Spinal cord (tissue), 10 donors: Measurements from ENCODE around the gene STOX2. TPM values are rescaled to one million over a fixed set of nuclear protein-coding genes. Genes with fewer than 3 reads are reported as not detected.

Experiments
- DNase-seq, 6 donors: peaks; one replicate each; pipeline versions ENCODE4 v3.0.0 to v3.0.0-alpha.2; 2013 to 2015; ENCODE audit warnings: low spot score in 6 of 6, low read depth in 4 of 6
- H3K27ac ChIP-seq: one replicate; pipeline ENCODE4 v1.5.1; 2013; ENCODE audit warnings: low read depth, low read length, control low read depth
- H3K27me3 ChIP-seq: one replicate; pipeline ENCODE4 v1.6.1; 2013; ENCODE audit warnings: low read length; ENCODE audit not compliant: control insufficient read depth, insufficient read depth
- H3K36me3 ChIP-seq: one replicate; pipeline ENCODE4 v1.6.1; 2013; ENCODE audit warnings: low read length; ENCODE audit not compliant: control insufficient read depth, insufficient read depth
- H3K4me1 ChIP-seq: one replicate; pipeline ENCODE4 v1.6.1; 2013; ENCODE audit warnings: low read length; ENCODE audit not compliant: control insufficient read depth, insufficient read depth
- H3K4me3 ChIP-seq: one replicate; pipeline ENCODE4 v1.5.1; 2013; ENCODE audit warnings: low read depth, low read length, control low read depth
- H3K9me3 ChIP-seq: one replicate; pipeline ENCODE4 v1.6.1; 2013; ENCODE audit warnings: low read length; ENCODE audit not compliant: control insufficient read depth, insufficient read depth
- WGBS: methylation state at CpG from one replicate; pipeline ENCODE4 v1.1.5; 2013; ENCODE audit warnings: missing lambda C conversion rate; ENCODE audit not compliant: insufficient coverage; 5-methylcytosine and 5-hydroxymethylcytosine counted together
- polyA plus RNA-seq, 2 donors: library from polyadenylated mRNA; unstranded; fragments of 120-200 nt; gene quantifications; one replicate each; pipeline ENCODE4 v1.2.1, GENCODE V29; 2013; ENCODE audit not compliant: insufficient read length in 2 of 2
- total RNA-seq, 2 donors: library from RNA; depleted of rRNA in 1 of 2; stranded (reverse); fragments of 120-200 nt in 1 of 2; fragments of >200 nt in 1 of 2; gene quantifications; one replicate each; pipeline versions ENCODE4 v1.2.3 to v1.2.4, GENCODE V29; 2013 to 2014
- donor health status: healthy.

Gene STOX2
- total and polyA plus RNA-seq, 4 donors: 25.9 to 38.7 (median 31.0) TPM

DNA sequence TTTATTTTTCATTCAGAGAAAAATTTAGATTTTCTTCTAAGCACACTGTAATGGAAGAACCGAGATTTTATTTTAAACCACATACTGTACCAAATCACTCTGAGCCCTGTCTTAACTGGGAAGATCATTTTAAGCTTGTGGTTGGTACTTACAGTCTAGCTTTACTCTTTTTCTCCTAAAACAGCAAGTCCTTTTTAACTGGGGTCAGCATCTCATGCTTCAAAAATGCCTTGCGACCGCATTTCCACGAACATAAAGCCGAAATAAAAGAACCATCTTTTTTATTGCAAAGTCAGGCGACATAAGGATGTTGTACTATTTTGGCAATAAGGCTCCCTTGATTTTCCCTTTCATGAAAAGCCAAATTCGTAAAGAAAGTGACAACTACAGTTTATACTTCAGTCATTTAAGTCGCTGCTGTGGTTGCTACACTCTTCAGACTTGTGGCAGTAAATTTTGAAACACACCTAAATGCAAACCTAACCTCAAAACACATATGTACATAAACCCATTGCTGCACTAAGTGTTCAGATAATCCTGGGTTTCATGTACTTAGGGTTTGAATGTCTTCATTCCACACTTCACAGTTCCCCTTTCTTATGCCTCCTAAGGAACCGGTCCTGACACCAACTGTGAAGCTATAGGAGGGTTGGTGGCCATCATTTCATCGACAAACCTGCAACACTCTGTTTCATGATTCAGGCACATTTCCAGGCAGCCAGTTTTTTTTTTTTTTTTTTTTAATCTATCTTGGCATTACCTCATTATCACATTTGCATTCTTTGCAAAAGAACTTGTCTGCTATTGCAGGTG, 3.0 kb downstream of the STOX2 start:
- Histone ChIP-seq H3K9me3 (no peaks in the 10 kb centered on the region), H3K27me3 (no peaks in the 10 kb centered on the region), H3K4me1 (no peaks in the 10 kb centered on the region), H3K36me3 (no peaks in the 10 kb centered on the region), H3K4me3 (peak overlapping the region; percentile 77), H3K27ac (peak overlapping the region; percentile 69)
- DNase-seq: peak; percentile 7 to 70 (median 30)
- WGBS: 15% methylated on average over 7 of the region's 10 CpGs

DNA sequence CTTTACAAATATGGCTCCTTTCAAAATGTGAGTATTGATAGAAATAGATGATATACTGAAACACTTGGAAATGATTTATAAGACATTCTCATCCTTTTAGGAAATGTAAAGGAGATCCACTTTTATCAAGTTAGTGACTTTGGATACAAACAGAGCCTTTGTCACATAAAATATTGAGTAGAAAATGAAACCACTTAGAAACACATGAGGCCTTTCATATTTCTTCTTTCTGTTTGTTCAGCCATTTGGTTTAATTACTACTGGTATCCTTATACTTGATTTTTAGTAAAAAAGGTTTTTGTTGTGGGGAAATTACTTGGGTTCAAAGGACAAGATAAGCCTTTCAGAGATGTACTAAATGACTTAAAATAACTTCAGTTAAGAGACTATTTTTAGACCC, 4.1 kb downstream of the STOX2 start:
- H3K9me3 ChIP-seq: no peaks in the 10 kb centered on the region
- no peaks in the 10 kb centered on the region for H3K27me3 ChIP-seq
- no peak for DNase-seq
- H3K27ac ChIP-seq: no peak overlapping the region
- H3K36me3 ChIP-seq: no peaks in the 10 kb centered on the region
- no peaks in the 10 kb centered on the region for H3K4me1 ChIP-seq
- no peak overlapping the region for H3K4me3 ChIP-seq

DNA sequence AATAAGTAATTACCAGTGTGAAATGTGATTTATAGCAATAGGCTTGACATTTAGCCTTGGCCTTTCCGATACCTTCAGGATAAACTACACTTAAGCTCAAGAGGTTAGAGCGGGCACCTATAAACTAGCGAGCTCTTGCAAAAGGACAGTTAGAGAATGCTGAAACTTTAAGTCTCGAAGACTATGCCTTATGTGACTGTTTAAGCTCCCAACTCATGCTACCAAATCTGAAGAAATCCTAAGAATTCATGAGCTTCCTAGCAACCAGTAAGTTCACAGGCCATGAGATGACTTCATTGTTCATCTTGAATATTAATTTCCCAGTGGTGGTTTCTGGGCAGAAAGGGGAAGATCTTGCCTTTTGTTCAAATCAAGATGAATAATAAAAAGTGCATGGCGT, 4.7 kb downstream of the STOX2 start:
- peak overlapping the region; percentile 7 for H3K4me3 ChIP-seq

DNA sequence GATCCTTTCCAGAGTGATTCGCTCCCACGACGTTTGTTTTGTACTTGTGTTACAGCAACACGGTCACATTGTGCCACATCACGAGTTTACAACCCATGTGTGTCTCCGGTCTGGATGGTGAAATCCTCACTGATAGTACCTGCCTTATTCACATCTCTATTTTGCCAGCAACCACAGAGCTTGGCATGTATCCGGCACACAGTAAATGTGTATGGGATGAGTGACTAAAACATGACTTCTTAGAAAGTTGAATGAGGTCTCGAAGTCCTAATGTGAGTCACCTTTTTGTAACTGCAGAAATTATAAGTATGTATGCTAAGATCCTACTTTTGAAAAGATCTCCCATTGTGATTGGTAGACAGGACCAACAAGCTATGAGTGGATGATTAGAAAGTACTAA, 7.5 kb downstream of the STOX2 start:
- peaks cover 6% of the 10 kb centered on the region for H3K36me3 ChIP-seq
- H3K27me3 ChIP-seq: no peaks in the 10 kb centered on the region
- no peak overlapping the region for H3K27ac ChIP-seq
- 95% methylated on average over 3 of the region's 8 CpGs for WGBS
- H3K4me3 ChIP-seq: no peak overlapping the region
- DNase-seq: no peak
- no peaks in the 10 kb centered on the region for H3K9me3 ChIP-seq
- no peaks in the 10 kb centered on the region for H3K4me1 ChIP-seq

More for the DNA sequence above, 4.7 kb downstream of the STOX2 start:
- no peak for DNase-seq
- no peak overlapping the region for H3K27ac ChIP-seq
- no peaks in the 10 kb centered on the region for H3K36me3 ChIP-seq
- H3K4me1 ChIP-seq: no peaks in the 10 kb centered on the region
- no peaks in the 10 kb centered on the region for H3K9me3 ChIP-seq
- H3K27me3 ChIP-seq: no peaks in the 10 kb centered on the region
- no CpG with 5 or more reads among the region's 5 CpGs for WGBS

DNA sequence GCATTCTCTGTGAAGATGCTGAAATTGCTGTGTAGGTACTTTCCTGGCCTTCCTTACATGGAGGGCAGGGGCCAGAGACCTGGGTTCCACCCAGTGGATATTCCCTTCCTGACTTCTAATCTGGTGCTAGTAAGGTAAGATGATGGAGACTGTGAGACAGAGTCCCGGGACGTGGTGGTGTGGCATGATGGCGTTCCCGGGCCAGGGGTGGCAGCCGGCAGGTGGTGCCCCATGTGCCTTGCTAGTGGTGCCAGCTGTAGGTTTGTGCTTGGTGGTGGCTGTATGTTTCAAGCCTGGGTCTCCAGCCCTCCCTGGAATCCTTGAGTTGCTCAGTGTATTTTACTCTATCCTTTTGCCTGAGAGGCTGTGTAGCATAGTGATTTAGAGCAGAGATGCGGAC, 10.9 kb downstream of the STOX2 start:
- Histone ChIP-seq H3K36me3 (peaks cover 8% of the 10 kb centered on the region), H3K27me3 (no peaks in the 10 kb centered on the region), H3K4me3 (no peak overlapping the region), H3K4me1 (peaks cover 3% of the 10 kb centered on the region), H3K9me3 (no peaks in the 10 kb centered on the region), H3K27ac (no peak overlapping the region)
- no peak for DNase-seq
- 80% methylated on average over 6 of the region's 6 CpGs for WGBS

DNA sequence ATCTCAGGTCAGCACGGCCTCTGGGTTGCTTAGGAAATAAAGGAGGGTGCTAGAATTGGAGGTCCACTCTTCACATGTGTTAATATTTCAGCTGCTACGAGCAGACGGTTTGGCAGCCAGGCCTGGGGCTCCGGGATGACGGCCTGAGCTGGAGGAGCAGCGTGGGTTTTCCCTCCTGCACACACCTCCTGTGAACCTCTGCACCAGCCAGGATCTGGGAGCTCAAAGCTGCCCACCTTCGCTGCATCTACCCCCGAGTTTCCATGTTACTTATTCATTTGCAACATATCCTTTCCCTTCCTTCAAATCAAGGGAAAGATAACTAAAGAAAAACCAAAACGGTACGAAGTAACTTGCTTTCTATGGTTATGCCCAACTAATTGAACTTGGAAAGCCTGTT, 13.6 kb downstream of the STOX2 start:
- H3K36me3 ChIP-seq: peaks cover 8% of the 10 kb centered on the region
- no peaks in the 10 kb centered on the region for H3K9me3 ChIP-seq
- no peak overlapping the region for H3K27ac ChIP-seq
- H3K4me3 ChIP-seq: no peak overlapping the region
- peaks cover 3% of the 10 kb centered on the region for H3K4me1 ChIP-seq
- WGBS: 89% methylated on average over 10 of the region's 10 CpGs
- no peak for DNase-seq
- no peaks in the 10 kb centered on the region for H3K27me3 ChIP-seq

DNA sequence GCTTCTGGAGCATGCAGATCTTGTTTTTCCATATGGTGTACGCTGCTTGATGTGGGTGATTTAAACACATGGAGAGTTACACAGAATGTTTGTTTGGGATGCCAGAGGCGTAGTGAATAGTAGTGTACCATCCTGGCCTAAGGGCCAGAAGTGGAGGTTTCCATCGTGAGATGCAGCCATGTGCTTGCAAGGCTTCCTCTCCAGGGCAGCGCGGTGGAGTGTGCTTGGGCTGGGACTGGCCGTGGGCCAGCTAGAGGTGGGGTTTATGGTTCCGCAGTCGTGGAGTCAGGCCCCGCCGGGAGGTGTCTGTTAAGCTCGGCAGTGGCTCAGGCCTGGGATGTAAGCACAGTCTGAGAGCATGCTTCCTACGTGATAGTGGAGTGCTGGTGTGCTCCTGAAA, 14.0 kb downstream of the STOX2 start:
- DNase-seq: peak in 1 of 6 donors; percentile 57

DNA sequence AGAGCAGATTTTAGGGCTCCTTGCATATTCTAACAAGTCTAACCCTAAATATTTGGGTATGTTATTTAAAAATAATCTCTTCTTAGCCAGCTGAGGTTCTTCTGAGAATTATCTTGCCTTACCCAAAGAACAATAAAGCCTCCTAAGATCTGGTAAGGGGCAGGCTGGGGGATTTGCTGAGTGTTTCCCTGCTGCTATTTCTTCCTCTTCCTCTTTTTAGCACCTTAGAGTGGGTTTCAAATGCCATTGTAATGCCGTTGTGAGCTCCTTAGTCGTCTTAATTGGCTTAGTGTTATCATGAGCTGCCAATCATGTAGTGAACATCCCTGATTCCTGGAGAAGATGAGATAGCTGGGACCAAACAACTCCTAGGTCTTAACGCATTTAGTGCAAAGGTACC, 15.4 kb downstream of the STOX2 start:
- WGBS: 100% methylated on average over 1 of the region's 3 CpGs
- no peak overlapping the region for H3K27ac ChIP-seq

More for the DNA sequence above, 14.0 kb downstream of the STOX2 start:
- Histone ChIP-seq H3K4me3 (no peak overlapping the region), H3K27me3 (no peaks in the 10 kb centered on the region), H3K36me3 (peaks cover 10% of the 10 kb centered on the region), H3K27ac (no peak overlapping the region), H3K4me1 (peaks cover 3% of the 10 kb centered on the region), H3K9me3 (no peaks in the 10 kb centered on the region)
- 57% methylated on average over 11 of the region's 12 CpGs for WGBS

DNA sequence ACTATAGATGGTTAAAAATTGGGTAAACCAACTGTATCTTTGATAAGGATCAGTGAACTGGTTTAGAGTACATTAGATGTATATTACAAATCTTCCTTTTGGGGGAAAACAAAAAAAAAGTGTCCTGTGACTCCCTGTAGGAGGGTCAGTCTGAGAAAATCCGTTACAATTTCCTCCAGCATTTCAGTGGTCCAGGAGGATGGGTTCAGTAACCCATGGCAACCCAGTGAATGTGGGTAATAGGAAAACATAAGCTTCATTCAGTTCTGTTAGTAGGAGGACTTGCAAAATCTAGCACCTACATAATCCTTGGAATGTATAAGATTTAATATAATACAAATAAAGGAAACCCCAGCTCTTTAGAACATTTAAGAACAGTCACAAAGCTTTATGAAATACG, 16.2 kb downstream of the STOX2 start:
- no peak for DNase-seq
- no peak overlapping the region for H3K4me3 ChIP-seq

More for the DNA sequence above, 15.4 kb downstream of the STOX2 start:
- Histone ChIP-seq H3K4me3 (no peak overlapping the region), H3K4me1 (peaks cover 3% of the 10 kb centered on the region), H3K9me3 (no peaks in the 10 kb centered on the region), H3K27me3 (no peaks in the 10 kb centered on the region), H3K36me3 (peaks cover 13% of the 10 kb centered on the region)
- DNase-seq: no peak

DNA sequence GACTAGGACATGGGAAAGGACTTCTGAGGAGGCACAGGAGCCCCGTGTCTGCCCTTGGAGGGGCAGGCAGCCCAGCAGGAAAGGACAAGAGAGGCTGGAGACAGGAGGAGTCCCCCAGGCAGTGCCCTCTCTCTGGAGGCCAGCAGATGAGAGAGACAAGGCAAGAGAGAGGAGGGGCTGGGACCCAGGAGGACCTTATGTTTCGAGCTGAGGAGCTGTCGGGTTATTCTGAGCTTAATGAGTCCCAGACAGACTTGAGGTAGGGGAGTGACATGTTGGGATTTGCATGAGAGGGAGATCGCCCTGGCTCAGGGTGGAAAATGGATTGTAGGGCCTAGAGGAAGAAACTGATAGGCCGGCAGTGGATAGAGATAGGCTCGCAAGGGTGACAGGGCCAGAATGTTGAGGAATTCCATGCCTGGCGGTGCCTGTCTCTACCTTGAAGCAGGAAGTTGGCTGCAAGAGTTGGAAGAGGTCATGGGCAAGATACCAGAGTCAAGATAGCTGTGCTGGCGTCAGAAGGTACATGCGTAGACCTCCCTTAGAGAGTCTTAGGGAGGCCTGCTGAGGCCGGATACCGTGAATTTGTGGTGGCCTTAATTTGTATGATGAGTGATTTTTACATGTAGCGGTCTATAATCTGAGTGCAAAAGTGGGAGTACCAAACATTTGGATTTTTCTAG, 19.4 kb downstream of the STOX2 start:
- Histone ChIP-seq H3K9me3 (no peaks in the 10 kb centered on the region), H3K4me3 (no peak overlapping the region), H3K27ac (no peak overlapping the region), H3K27me3 (no peaks in the 10 kb centered on the region), H3K4me1 (peaks cover 7% of the 10 kb centered on the region), H3K36me3 (peaks cover 6% of the 10 kb centered on the region)
- no peak for DNase-seq
- WGBS: 94% methylated on average over 12 of the region's 12 CpGs

More for the DNA sequence above, 16.2 kb downstream of the STOX2 start:
- Histone ChIP-seq H3K36me3 (peaks cover 8% of the 10 kb centered on the region), H3K27me3 (no peaks in the 10 kb centered on the region), H3K27ac (no peak overlapping the region), H3K4me1 (peaks cover 3% of the 10 kb centered on the region), H3K9me3 (no peaks in the 10 kb centered on the region)
- WGBS: no CpG with 5 or more reads among the region's 2 CpGs
